Astrocyte of the spinal cord (primary cell): ENCODE results near the gene LHPP.

ENCODE experiments used
- DNase-seq: peaks from one replicate; pipeline ENCODE4 v3.0.0; 2011; ENCODE audit warnings: low read depth, low spot score
- H3K4me3 ChIP-seq: 2 replicates; pipeline ENCODE4 v1.5.1; 2011; ENCODE audit warnings: low read depth, mild to moderate bottlenecking, low read length, moderate library complexity
- CTCF ChIP-seq: IDR thresholded peaks from 2 replicates; pipeline ENCODE4 v1.5.1; 2012; ENCODE audit warnings: low read depth, mild to moderate bottlenecking, low read length, inconsistent platforms
- in situ Hi-C: cut with HindIII; loops from 2 replicates; pipeline ENCODE4 v1.10.0; 2017; ENCODE audit warnings: low sequenced_read_pairs

LHPP gene

GRCh38 chr10:124419635-124420034, 42.0 kb upstream of the LHPP start:
- no peak overlapping the region for H3K4me3 ChIP-seq
- TF ChIP-seq CTCF: no peak
- in situ Hi-C loops: no loop called here
- no peak for DNase-seq

GRCh38 chr10:124420254-124420653, 41.4 kb upstream of the LHPP start:
- H3K4me3 ChIP-seq: no peak overlapping the region
- no peak for TF ChIP-seq CTCF
- in situ Hi-C loops: no loop called here
- DNase-seq: no peak

- H3K4me3 ChIP-seq: no peak overlapping the region
- no peak for TF ChIP-seq CTCF
- in situ Hi-C loops: no loop called here
- no peak for DNase-seq
Observed at GRCh38 chr10:124422742-124423141, 38.9 kb upstream of the LHPP start.

GRCh38 chr10:124423813-124424212, 37.8 kb upstream of the LHPP start:
- no peak for TF ChIP-seq CTCF
- no peak for DNase-seq
- in situ Hi-C loops: no loop called here
- no peak overlapping the region for H3K4me3 ChIP-seq

GRCh38 chr10:124425227-124425962, 36.2 kb upstream of the LHPP start:
- no peak overlapping the region for H3K4me3 ChIP-seq
- TF ChIP-seq CTCF: no peak
- no peak for DNase-seq
- in situ Hi-C loops: no loop called here

GRCh38 chr10:124428207-124428777, 33.3 kb upstream of the LHPP start:
- no peak for TF ChIP-seq CTCF
- no peak overlapping the region for H3K4me3 ChIP-seq
- no peak for DNase-seq
- in situ Hi-C loops: no loop called here
